COLO668 (cell line): ENCODE data around the gene TRAP1.
A peak's percentile ranks its signal among the peaks of the same experiment; 100 is the strongest.

Source experiments
- DNase-seq: peaks from one replicate; lab custom pipeline; 2025; ENCODE audit not compliant: unreplicated experiment; lab: John Stamatoyannopoulos, UW

Gene TRAP1

GRCh38 chr16:3737181-3737580 is 19.9 kb upstream of the TRAP1 start:
- DNase-seq, result no peak

- no peak for DNase-seq
These were observed 18.8 kb upstream of the TRAP1 start for GRCh38 chr16:3736116-3736515.

DNA sequence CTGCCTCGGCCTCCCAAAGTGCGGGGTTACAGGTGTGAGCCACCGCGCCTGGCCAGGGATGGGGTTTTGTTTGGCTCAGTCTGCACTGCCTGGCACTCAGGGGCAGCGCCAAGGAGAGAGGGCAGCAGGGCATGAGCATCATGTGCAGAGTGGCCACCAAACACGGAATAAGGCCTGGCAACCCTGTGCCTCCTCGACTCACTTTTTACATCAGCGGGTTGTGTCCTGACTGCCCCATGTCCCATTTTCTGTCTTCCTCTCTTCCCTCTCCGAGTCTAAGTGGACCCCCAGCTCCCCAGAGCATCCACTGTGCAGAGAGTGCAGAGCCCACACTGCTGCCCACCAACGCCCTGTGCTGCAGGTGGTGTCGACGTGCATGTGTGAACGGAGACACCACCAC is 18.2 kb upstream of the TRAP1 start:
- no peak for DNase-seq

DNA sequence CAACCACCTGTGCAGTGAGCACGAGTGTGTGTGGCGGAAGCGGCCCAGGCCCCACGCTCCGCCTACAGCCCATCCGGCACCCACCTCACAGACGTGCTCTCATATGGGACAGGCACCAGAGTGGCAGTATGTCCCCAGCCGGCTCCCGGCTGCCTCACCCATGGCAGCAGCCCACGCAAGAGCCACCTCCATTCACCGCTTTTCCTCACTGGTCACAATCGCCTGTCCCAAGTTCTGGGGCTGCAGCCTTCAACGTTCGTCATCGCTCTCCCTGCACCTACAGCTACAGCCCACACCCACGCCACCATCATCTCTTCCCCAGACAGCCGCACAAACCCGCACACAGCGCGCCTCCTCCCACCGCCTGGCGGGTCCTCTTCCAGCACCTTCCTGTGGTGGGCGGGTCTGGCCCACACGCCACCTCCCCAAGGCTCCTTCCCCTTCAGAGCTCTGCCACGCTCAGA is 17.5 kb upstream of the TRAP1 start:
- DNase-seq, result no peak

DNA sequence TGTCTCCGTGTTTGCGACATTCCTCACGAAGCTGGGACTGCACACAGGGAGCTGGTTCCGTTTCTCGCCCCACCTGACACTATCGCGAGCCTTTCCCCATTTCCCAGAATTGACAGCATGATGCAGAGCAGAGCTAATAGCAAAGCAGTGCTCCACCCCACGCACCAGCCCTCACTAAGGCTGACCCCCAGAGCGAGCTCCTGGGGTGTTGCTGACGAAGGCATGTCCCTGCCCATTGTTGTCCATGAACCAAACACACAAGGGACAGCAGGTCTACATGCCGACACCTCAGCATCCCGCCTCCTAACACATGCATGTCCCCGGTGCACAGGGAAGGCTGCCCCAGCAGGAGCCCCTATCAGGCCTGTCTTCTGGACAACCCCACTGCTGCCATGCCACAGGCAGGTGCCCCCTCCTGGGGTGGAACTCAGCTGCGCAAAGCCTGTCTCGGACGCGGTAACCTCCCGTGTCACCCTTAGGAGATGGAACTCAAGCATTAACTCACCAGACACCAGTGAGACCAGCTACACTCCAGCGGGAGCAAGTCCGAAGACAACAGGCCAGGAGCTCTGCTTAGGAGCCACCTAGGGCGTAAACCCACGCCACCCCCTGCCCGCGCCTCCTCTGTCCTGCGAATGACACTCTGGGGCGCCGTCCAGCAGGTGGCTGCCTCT is 16.9 kb upstream of the TRAP1 start:
- no peak for DNase-seq

GRCh38 chr16:3732171-3732570 is 14.8 kb upstream of the TRAP1 start:
- DNase-seq, result no peak

GRCh38 chr16:3731126-3731935 is 14.0 kb upstream of the TRAP1 start:
- no peak for DNase-seq

- DNase-seq, result no peak
These were observed 13.1 kb upstream of the TRAP1 start for GRCh38 chr16:3730161-3731125.

DNA sequence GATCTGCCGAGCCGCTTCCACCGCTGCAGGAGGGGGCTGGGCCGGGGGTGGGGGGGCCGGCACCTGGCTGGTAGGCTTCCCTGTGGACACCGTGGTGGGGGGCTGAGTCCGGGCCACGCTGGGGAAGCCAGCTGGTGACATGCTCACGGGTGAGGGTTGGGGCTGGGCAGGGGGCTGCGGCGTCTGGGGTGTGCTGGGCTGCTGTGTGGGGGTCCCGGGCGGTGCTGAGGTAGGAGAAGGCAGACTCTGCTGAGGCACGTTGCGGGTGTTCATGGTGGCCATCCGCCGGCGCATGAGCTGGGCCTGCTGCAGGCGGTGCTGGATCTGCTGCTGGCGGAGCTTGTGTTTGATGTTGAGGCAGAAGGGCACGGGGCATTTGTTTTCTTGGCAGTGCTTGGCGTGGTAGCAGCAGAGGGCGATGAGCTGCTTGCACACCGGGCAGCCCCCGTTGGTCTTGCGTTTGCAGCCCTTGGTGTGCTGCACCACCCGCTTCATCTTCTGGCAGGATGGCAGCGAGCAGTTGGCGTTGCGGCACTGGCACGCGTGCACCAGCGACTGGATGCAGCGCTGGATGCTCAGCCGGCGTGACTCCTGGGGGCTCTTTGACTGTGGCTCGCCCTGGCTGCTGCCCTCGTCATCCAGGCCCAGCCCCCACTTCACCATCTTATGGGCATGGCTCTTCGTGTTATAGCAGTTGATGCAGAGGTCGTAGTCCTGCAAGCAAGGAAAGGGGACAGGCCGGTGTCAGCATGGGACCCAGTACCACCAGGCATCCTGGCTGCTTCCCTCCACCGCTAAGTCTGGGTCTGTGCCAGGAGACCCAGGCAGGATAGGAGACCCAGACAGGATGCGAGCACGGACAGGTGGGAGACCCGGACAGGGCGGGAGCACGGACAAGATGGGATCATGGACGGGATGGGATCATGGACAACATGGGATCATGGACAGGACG is 12.1 kb upstream of the TRAP1 start:
- no peak for DNase-seq

- no peak for DNase-seq
These were observed 11.3 kb upstream of the TRAP1 start for GRCh38 chr16:3728424-3729160.

DNA sequence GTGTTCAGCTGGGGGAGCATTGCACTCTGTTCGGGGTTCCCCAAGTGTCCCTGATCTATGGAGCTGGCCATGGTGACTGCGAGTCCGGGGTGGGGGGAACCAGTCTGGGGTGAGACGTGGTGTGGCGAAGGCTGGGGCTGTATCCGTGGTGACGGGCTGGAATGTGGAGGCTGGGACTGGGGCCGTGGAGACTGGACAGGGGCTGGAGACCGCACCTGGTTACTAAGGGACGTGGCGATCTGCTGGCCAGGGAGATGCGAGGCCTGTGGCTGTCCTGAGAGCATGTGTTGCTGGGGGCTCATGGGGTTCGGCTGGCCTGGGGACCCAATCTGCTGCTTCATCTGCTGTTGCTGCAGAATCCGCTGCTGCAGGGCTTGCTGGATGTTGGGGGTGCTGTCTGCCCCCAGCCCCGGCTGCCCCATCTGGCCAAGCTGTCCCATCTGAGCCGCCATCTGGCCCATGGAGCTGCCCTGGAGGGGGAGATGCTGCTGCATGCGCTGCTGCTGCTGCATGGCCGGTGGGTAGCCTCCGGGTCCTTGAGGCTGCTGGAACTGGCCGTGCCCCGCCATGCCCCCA is 10.6 kb upstream of the TRAP1 start:
- DNase-seq, result no peak

DNA sequence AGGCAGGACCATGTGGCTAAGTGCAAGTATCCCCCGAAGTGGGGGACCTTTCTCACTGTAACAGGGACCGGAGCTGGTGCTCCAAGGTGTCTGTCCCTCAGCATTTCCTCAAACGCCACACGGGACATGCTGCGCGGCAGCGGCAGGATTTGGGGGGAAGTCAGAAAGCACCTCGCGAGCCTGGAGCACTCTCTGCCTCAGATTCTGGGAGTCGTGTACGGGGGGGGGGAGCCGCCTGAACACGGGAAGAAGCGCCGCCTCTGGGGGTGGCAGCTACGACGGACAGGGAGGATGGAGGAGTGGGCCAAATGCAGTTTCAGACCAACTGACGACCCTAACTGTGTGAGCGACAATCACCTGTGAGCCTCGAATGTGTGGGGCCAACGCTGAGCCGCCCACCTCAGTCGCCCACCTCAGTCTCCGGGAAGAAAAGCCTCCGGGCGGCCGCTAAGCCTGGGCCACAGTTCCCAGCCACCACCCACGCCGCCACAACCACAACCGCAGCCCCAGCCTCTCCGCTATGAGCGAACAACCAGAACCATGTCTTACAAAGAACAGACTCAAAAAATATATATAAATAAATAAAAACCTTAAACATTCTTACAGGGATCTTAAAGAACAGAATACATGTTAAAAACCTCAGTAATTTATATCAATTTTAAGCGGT is 8.8 kb upstream of the TRAP1 start:
- DNase-seq, result no peak

DNA sequence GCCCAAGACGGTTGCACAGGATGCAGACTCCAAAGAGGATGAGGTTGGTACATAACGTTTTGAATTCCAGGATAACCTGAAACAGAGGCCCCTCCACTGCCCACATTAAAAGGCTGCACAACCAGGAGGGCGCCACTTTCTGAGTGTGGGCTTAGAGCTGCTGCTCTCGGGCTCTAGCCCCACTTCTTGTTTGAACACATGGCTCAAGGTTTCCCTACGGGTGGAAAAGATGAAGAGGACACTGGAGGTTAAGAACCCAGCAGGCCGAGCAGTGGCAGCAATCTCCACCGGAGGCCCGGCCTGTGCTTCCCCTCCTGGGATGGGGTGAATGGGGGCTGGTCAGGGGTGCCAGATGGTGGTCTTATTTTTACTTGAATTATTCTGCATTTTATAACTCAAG is 8.0 kb upstream of the TRAP1 start:
- DNase-seq, result no peak

DNA sequence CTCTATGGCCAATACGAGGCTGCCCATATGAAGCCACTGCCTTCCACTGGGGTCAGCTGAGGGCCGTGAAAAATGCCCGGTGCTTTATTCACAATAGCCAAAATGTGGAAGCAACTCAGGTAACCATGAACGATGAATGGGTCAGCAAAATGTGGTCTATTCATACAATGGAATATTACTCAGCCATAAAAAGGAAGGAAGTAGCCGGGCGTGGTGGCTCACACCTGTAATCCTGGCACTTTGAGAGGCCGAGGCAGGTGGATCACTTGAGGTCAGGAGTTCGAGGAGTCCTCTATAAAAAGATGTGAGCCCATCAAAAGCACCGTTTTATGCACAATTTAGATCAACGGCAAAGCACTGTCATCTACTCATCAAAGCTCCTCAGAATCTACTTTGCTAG is 5.2 kb upstream of the TRAP1 start:
- no peak for DNase-seq

GRCh38 chr16:3720418-3720817 is 3.1 kb upstream of the TRAP1 start:
- no peak for DNase-seq

GRCh38 chr16:3718628-3719027 is 1.3 kb upstream of the TRAP1 start:
- DNase-seq, result no peak

DNA sequence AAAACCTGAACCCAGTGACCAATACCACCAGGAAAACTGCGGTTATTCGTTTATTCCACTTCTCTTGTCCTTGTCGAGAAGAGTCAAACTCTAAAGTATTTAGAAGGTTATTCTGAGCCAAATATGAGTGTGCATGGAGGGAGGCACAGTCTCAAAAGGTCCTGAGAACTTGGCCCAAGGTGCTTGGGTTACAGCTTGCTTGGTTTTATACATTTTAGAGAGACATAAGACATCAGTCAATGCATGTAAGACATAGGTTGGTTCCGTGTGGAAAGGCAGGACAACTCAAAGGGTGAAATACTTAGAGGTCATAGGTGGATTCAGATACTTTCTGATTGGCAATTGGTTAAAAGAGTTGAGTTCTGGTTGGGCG is 681 bp upstream of the TRAP1 start:
- DNase-seq, result no peak

DNA sequence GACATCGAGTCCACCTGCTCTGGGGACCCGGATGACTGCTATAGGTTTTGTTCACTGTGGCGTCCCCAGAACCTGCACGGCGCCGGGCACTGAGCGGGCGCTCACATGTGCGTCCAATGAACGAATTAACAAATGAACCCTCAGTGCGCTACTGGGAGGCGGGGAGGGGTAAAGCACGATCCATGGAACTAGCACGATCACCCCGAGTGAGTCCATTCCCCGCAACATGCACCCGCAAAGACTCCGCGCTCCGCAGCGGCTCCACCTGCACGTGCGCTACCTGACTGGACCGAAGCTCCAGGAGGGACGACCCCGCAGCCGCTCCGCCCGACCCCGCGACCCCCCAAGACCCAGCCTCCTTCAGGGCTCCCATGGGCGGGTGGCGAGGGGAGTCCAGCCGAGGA is 491 bp downstream of the TRAP1 start:
- peak; percentile 55 for DNase-seq

DNA sequence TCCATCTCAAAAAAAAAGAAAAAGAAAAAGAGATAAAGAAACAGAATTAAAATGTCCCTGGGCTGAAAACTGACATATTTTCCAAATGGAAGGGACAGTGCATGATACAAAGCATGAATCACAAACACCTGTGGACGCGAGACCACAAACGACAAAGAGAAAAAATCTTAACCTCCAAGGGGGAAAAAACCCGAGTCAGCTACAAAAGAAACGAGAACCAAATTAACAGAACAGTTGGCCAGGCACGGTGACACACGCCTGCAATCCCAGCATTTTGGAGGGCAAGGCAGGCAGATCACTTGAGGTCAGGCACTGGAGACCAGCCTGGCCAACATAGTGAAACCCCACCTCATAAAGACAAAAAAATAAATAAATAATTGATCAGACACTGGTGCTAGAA is 1.9 kb downstream of the TRAP1 start:
- no peak for DNase-seq
